GM19467 (cell line): ENCODE results near the gene VKORC1.
"Not testable (repeated sequence)": the region's sequence is repeated elsewhere in the genome, so short reads cannot be mapped to it uniquely, and the experiment has no call there.

Source experiments
- ATAC-seq: cut with Tn5 transposase; IDR thresholded peaks from one replicate; pipeline ENCODE4 v1.9.1; 2021; ENCODE audit warnings: mild to moderate bottlenecking, moderate library complexity; ENCODE audit not compliant: unreplicated experiment

The VKORC1 gene

GRCh38 chr16:31108035-31108793 is 13.6 kb upstream of the VKORC1 start, which contains the start of gene BCKDK:
BCKDK (plus strand) TSS chr16:31108386; CDS start chr16:31109224, 838 bp downstream.
- ATAC-seq: peak; percentile 79

- no peak for ATAC-seq
These were observed 12.9 kb upstream of the VKORC1 start for GRCh38 chr16:31107465-31107867.

- no peak for ATAC-seq
These were observed 12.2 kb upstream of the VKORC1 start for GRCh38 chr16:31106509-31107464.

DNA sequence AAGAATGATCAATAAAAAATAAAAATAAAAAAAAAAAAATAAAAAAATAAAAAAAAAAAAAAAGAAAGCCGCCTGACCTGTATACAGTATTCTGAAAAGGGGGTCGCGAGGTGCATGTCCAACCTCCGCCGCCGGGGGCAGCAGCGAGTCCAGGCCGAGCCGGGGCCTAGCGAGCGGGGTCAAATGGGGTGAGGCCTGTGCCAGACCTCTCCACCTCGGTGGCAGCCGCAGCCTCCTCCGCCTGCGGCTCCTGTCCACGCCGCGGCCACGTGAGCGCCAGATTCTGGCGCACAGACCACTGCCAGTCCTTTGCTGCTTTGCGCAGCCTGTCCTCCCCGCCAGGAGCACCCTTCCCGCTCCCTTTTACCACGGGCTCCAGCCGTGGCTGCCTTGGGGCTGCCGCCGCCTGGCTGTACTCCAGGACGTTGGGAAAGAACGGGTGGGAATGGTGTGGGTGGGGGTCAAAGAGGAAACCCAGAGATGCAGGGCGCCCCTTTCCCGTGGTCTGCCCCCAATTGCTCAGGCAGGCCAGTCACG is 11.1 kb upstream of the VKORC1 start:
- peak; percentile 52 for ATAC-seq

DNA sequence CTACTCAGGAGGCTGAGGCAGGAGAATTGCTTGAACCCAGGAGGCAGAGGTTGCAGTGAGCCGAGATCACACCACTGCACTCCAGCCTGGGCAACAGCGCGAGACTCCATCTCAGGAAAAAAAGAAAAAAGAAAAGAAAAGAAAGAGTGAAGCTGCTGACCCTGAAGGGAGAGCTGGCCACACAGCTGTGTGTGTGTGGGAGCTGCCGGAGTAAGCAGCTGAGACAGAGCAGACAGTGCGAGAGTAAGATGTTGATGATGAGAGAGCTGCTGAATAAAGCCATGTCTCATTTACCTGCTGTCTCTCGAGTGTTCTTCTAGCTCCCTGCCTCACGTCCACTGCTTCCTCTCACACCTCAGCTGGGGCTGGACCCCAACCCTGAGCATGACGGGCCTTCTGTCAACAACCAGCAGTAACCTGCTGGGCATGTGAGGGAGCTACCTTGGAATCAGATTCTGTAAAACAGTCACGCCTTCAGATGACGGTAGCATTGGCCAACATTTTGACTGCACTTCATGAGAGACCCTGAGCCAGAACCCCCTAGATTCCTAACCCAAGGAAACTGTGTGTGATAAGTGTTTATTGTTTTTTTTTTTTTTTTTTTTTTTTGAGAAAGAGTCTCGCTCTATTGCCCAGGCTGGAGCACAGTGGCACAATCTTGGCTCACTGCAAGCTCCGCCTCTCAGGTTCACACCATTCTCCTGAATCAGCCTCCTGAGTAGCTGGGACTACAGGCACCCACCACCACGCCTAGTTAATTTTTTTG is 6.5 kb upstream of the VKORC1 start:
- not testable (repeated sequence) for ATAC-seq

DNA sequence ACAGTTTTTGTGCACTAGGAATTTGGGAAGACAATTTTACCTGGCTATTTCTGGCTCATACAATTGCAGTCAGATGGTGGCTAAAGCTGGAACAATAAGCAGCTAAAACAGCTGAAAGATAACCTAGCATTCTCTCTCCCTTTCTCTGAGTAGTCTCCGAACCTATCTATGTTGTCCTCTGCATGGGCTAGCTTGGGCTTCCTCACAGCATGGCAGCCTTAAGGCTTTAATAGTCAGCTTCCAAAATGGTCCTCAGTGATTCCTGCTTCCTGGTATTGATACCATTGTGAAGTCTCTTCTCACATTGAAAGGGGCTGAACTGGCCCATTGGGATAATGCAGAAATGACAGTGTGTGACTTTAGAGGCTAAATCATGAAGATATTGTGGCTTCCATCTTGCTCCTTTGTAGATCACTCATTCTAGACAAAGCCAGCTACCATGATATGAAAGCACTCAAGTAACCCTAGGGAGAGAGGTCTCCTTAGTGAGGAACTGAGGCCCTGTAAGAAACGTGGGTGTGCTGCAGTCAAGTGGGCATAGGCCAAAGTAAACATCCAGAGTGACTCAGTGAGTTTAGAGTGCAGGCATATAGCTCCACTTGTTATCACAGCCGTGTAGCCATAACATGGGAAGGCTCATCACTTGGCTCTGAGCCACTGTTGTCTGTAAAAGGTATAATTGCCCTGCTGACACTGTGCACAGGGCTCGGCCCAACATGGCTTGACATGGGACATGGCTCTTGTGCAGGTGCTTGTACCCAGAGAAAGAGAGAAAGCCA is 5.5 kb upstream of the VKORC1 start:
- no peak for ATAC-seq

GRCh38 chr16:31094088-31094423 is 541 bp downstream of the VKORC1 start:
- peak; percentile 9 for ATAC-seq

DNA sequence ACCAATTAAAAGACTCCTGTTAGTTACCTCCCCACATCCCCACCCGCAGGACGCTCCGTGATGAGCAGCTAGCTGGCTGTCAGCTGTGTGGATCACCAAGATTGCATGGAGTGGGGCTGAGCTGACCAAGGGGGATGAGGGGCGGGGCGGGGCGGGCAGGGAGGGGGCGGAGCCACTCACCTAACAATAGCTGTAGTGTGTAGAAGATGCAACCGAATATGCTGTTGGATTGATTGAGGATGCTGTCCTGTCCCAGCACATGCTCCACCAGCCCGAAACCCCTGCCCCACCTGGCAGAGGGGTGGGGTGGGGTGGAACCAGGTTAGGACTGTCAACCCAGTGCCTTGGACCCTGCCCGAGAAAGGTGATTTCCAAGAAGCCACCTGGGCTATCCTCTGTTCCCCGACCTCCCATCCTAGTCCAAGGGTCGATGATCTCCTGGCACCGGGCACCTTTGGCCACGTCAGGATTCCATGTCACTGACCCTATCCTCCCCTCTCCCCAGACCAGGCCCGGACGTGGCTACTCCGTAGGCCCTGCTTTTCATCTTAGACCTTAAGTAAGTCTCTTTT is 1.4 kb downstream of the VKORC1 start:
- no peak for ATAC-seq

GRCh38 chr16:31092330-31092729 is 2.3 kb downstream of the VKORC1 start:
- ATAC-seq: no peak

DNA sequence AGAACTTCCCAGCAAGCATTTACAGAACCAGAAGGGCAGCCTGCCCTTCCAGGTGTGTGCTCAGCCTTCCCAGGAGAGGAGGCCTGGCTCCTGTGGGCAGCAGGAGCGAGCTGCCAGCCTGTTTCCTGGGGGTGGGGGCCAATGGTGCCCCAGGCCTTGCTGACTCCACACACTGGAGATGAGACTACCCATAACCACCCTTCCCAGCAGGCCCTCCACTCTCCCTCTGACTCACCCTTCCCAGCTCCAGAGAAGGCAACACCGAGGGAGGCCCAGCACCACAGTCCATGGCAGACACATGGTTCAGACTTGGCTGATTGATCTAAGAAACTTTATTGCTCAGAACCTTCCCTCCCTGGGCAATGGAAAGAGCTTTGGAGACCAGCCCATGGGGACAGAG is 4.1 kb downstream of the VKORC1 start:
- ATAC-seq: no peak

DNA sequence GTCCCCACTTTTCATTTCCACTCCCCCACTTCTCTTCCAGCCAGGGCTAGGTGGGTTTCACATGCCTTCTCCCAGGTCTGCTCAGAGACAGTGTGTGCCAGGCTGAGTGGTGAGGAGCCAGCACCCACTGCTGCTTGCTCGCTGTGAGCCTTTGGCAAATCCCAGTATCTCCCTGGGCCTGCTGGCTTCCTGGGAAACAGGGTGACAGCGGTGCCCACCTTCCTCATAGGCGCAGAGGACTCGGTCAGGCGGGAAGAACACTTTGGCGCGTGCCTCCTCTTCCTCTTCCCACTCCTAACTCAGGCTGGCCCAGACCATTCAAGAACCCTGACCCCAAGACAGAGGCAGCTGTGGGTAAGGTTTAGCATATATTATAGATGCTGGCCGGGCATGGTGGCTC is 5.4 kb downstream of the VKORC1 start:
- no peak for ATAC-seq

DNA sequence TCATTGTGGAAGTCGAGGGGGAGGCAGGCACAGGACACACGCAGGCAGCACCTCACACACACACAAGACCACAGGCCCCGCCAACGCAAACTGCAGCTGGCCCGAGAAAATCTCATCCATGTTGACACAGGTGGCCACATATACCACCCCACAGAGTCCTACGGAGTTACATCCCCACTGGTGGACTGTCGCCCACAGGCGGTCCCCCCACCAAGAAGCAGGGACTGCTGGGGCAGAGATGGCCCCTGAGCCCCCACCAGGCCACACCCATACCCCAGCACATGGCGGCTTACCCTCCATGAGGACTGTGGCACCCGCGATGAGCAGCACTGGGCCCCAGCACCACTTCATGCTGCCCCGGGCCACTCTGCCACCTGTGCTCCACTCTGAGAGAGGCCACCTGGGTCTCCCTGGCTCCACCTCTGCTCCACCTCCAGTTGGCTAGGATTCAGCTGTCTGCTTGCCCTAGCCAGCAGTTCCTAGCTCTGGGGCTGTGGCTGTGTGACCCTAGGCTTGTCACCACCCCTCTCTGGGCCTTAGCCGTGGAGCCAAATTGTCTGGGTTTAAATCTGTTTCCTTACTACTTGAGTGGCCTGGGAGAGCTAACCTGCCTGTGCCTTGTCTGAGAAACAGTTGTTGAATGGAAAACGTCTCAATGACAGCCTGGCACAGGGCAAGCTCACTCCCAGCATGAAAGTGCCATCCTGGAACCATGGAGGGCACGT is 6.0 kb downstream of the VKORC1 start, which contains the start of gene PRSS53:
Gene PRSS53 (minus strand): TSS at position 485 of the 725 bp plus-strand sequence. CDS start 134 bp downstream, at position 351.
- ATAC-seq: no peak

GRCh38 chr16:31087971-31088370 is 6.6 kb downstream of the VKORC1 start:
- ATAC-seq: no peak

DNA sequence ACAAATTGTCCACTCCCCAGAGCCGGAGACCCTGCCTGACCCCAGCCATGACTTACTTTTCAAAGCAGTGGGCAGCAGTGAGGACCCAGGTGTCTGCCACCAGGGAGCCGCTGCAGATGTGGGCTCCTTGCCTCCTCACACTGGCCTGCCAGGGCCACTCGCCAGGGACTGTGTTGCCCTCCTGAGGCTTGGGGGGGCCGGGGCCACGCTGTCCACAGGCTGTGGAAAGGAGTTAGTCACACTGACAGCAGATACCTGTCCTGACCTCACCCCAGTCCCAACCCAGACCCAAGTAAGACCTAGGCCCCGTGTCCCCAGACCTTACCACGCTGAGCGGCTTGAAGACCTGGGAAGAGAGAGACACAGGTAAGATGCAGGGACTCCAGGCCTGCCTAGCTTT is 7.1 kb downstream of the VKORC1 start:
- ATAC-seq: no peak

- ATAC-seq: no peak
These were observed 8.0 kb downstream of the VKORC1 start for GRCh38 chr16:31086629-31086906.

DNA sequence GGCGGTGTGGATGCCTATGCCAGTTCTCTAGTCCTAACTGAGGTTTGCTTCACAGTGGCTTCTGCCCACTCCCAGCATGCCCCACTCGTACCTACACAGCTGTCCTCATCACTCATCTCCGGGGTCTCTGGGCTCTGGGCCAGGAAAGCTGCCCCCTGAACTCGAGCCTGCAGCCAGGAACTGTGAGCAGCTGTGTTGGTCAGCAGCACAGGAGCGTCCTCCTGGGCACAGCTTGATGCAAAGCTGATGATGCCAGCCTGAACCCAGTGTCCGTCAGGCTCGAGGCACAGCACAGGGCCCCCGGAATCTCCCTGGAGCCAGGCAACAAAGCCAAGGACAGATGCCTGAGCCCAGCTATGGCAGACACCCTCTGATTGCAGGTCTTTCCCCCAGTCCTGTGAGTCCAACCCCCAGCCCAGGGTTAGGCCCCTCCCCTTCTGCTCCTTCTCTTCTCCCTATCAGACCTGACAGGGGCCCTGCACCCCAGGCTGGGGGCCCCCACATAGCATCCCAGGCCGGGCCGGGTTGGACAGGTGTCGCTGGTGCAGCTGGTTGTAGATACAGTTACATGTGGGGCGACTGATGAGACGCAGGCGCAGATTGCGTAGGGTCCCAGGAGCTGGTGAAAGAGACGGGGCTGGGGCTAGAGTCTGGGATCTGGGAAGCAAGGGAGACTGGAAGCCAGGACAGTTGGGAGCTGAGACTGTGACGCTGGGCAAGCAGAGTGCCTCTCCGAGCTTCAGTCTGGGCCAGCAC is 8.5 kb downstream of the VKORC1 start:
- ATAC-seq: no peak

GRCh38 chr16:31085411-31085810 is 9.2 kb downstream of the VKORC1 start:
- no peak for ATAC-seq

DNA sequence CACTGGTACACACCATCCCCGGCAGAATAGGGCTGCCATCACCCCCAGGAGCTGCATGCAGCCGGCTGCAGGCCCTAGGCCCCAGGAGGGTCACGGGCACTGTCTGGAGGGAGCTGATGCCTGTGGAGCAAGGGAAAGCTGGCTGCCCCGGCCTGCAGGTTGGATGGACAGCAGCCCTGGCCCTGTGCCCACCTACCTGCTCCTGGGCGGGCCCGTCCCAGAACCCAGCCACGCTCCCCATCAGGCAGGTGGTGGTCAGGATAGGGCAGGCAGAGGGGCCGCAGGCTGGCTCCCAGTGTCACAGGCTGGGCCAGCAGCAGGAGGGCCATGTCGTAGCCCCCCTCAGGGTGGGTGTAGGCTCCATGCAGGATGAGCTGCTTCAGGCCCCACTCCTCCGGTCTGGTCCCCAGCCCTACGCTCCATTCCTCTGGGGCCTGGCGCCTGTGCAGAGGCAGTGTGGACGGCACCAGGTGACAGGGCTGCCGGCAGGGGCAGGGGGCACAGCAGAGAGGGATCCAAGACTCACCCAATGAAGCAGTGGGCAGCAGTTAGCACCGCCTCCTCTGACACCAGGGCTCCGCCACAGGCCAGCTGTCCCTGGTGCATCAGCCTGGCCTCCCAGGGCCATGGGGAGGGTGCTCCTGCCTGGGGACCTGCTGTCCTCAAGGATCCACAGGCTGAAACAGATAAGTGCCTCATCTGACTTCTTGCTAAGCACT is 9.9 kb downstream of the VKORC1 start:
- no peak for ATAC-seq
